Uterus (tissue), 2 donors: Measurements from ENCODE around the gene SPTAN1.
"Not testable (repeated sequence)": the region's sequence is repeated elsewhere in the genome, so short reads cannot be mapped to it uniquely, and the experiment has no call there.

Source experiments
- CTCF ChIP-seq, 4 experiments: fragments of 200-600 bp in 2 of 4; fragments of 450-650 bp in 2 of 4; sonication (generic) in 2 of 4; IDR thresholded peaks; one replicate each; pipeline ENCODE4 v1.5.1; 2016 to 2019; ENCODE audit warnings: antibody characterized with exemption in 4 of 4, mild to moderate bottlenecking in 2 of 4, moderate library complexity in 1 of 4
- POLR2A ChIP-seq, 2 donors: fragments of 450-650 bp; IDR thresholded peaks; one replicate each; pipeline ENCODE4 v1.6.1; 2016; ENCODE audit warnings: antibody characterized with exemption in 2 of 2, mild to moderate bottlenecking in 1 of 2, moderate library complexity in 1 of 2

- not testable (repeated sequence) for TF ChIP-seq CTCF, POLR2A (IDR thresholded peaks at IDR 0.05)
Measured at GRCh38 chr9:128666481-128666941, 114.1 kb downstream of the SPTAN1 start.
